Gastroesophageal sphincter (tissue), 3 donors: Measurements from ENCODE around the gene ZFAND4.

Experiments used
- EP300 ChIP-seq: sonication (generic); formaldehyde crosslinking; IDR thresholded peaks from one replicate; pipeline ENCODE4 v1.6.1; 2017; ENCODE audit warnings: antibody characterized with exemption, mild to moderate bottlenecking
- POLR2AphosphoS5 ChIP-seq: sonication (generic); formaldehyde crosslinking; IDR thresholded peaks from one replicate; pipeline ENCODE4 v1.6.1; 2017; ENCODE audit warnings: antibody characterized with exemption
- TF ChIP-seq, protein P1 (sequence below), 4 experiments: fragments of 200-600 bp in 2 of 4; fragments of 450-650 bp in 2 of 4; sonication (generic) in 1 of 4; IDR thresholded peaks; one replicate each; pipeline ENCODE4 v1.5.1; 2017 to 2019; ENCODE audit warnings: antibody characterized with exemption in 4 of 4, mild to moderate bottlenecking in 2 of 4, moderate library complexity in 2 of 4

DNA sequence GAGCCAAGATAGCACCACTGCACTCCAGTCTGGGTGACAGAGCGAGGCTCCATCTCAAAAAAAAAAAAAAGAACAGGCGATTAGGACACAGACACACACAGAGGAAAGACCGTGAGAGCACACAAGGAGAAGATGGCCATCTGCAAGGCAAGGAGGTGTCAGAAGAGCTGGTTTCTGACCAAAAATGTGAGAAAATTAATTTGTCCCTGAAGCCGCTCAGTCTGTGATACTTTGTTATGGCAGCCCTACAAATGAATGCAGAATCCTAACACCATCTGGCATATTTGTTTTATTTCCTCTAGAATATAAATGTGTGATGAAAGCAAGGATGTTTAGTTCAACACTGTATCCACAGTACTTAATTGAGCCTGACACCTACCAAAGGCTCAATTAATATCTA lies 69.7 kb downstream of the ZFAND4 start:
- TF ChIP-seq, protein P1, sequence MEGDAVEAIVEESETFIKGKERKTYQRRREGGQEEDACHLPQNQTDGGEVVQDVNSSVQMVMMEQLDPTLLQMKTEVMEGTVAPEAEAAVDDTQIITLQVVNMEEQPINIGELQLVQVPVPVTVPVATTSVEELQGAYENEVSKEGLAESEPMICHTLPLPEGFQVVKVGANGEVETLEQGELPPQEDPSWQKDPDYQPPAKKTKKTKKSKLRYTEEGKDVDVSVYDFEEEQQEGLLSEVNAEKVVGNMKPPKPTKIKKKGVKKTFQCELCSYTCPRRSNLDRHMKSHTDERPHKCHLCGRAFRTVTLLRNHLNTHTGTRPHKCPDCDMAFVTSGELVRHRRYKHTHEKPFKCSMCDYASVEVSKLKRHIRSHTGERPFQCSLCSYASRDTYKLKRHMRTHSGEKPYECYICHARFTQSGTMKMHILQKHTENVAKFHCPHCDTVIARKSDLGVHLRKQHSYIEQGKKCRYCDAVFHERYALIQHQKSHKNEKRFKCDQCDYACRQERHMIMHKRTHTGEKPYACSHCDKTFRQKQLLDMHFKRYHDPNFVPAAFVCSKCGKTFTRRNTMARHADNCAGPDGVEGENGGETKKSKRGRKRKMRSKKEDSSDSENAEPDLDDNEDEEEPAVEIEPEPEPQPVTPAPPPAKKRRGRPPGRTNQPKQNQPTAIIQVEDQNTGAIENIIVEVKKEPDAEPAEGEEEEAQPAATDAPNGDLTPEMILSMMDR (IDR thresholded peaks at IDR 0.05): no peak
- TF ChIP-seq POLR2AphosphoS5 (no peak), EP300 (no peak)
